MM.1S (cell line): Measurements from ENCODE around the gene PSMD1.

ENCODE experiments used
- DNase-seq: peaks from one replicate; pipeline ENCODE4 v3.0.0-alpha.2; 2015
- H2AFZ ChIP-seq: fragments of 300-600 bp; sonication (generic); 2 replicates; pipeline ENCODE4 v1.6.0; 2016; ENCODE audit warnings: antibody characterized with exemption, low read length
- H3F3A ChIP-seq: fragments of 300-600 bp; sonication (generic); 2 replicates; pipeline ENCODE4 v1.6.1; 2016; ENCODE audit warnings: mild to moderate bottlenecking, antibody characterized with exemption, low read length, moderate library complexity, mixed read lengths; ENCODE audit not compliant: insufficient read depth
- H3K27ac ChIP-seq: fragments of 300-600 bp; sonication (generic); 2 replicates; pipeline ENCODE4 v1.5.1; 2016; ENCODE audit warnings: mild to moderate bottlenecking, low read length
- H3K27me3 ChIP-seq: fragments of 300-600 bp; sonication (generic); replicated peaks from 2 replicates; pipeline ENCODE4 v1.6.0; 2016; ENCODE audit warnings: low read length; ENCODE audit not compliant: insufficient read depth
- H3K36me3 ChIP-seq: fragments of 300-600 bp; sonication (generic); replicated peaks from 2 replicates; pipeline ENCODE4 v1.6.1; 2016; ENCODE audit warnings: mild to moderate bottlenecking, low read length, mixed read lengths; ENCODE audit not compliant: insufficient read depth
- H3K4me1 ChIP-seq: fragments of 300-600 bp; sonication (generic); 2 replicates; pipeline ENCODE4 v1.6.1; 2016; ENCODE audit warnings: low read length, mixed read lengths
- H3K4me2 ChIP-seq: fragments of 300-600 bp; sonication (generic); 2 replicates; pipeline ENCODE4 v1.6.0; 2016; ENCODE audit warnings: low read depth, low read length
- H3K4me3 ChIP-seq: fragments of 300-600 bp; sonication (generic); 2 replicates; pipeline ENCODE4 v1.5.1; 2016; ENCODE audit warnings: low read length, mixed read lengths
- H3K79me2 ChIP-seq: fragments of 300-600 bp; sonication (generic); 2 replicates; pipeline ENCODE4 v1.6.1; 2016; ENCODE audit warnings: mixed run types, low read length, mixed read lengths
- H3K9ac ChIP-seq: fragments of 300-600 bp; sonication (generic); 2 replicates; pipeline ENCODE4 v1.6.1; 2016; ENCODE audit warnings: low read length, mixed read lengths
- H3K9me2 ChIP-seq: fragments of 300-600 bp; sonication (generic); replicated peaks from 2 replicates; pipeline ENCODE4 v1.6.1; 2016; ENCODE audit warnings: mild to moderate bottlenecking, low read length, mixed read lengths; ENCODE audit not compliant: insufficient read depth
- H3K9me3 ChIP-seq: fragments of 300-600 bp; sonication (generic); replicated peaks from 2 replicates; pipeline ENCODE4 v1.6.1; 2016; ENCODE audit warnings: mild to moderate bottlenecking, low read length, mixed read lengths; ENCODE audit not compliant: insufficient read depth
- H4K20me1 ChIP-seq: fragments of 300-600 bp; sonication (generic); 2 replicates; pipeline ENCODE4 v1.6.1; 2016; ENCODE audit warnings: mild to moderate bottlenecking, low read length, moderate library complexity, mixed read lengths; ENCODE audit not compliant: insufficient read depth
- EZH2 ChIP-seq: fragments of 300-600 bp; sonication (generic); optimal IDR thresholded peaks from 2 replicates; pipeline ENCODE3; 2017; ENCODE audit warnings: low read depth, mild to moderate bottlenecking, antibody characterized with exemption, low read length, mixed read lengths
- EZH2phosphoT487 ChIP-seq: fragments of 300-600 bp; sonication (generic); IDR thresholded peaks from 2 replicates; pipeline ENCODE4 v1.6.1; 2018; ENCODE audit warnings: antibody characterized with exemption, low read length
- TF ChIP-seq, protein P1 (sequence below): fragments of 300-600 bp; sonication (generic); IDR thresholded peaks from 2 replicates; pipeline ENCODE4 v1.5.1; 2016; ENCODE audit warnings: antibody characterized with exemption, low read length, mixed read lengths

PSMD1 gene

DNA sequence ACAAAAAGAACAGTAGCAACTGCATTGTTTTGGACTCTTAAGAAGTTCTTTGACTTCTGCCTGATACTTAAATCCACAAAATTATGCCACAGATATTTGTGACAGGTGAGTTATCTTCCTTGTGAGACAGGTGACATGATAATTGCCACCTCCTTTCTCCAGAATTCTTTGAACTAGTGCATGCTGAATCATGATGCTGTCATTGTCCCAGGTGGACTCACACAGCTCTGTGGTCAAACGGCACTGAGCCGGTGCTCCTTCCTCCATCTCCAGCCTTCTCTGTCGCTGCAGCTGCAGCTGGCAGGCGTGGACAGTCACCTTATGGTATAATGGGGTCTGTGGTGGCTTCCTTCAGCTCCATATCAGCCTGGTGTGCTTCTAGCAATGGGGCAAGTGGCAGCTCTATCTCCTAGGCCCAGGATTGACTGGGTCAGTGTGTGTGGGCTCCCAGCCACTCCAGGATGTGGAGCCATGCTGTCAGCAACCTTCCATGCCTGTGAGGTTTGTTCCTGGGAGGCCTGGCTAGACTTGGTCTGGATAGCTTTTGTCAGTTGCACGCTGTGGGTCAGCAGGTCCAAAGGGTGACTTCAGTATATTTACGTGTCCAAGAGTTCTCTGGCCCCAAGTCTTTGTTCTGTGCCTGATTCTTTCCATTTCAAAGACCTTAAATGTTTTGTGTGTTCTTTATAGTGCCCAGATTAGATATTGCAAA, 157.4 kb downstream of the PSMD1 start:
- H3K4me2 ChIP-seq, result no peak overlapping the region
- TF ChIP-seq EZH2phosphoT487 (no peak), EZH2 (no peak)
- TF ChIP-seq, protein P1, sequence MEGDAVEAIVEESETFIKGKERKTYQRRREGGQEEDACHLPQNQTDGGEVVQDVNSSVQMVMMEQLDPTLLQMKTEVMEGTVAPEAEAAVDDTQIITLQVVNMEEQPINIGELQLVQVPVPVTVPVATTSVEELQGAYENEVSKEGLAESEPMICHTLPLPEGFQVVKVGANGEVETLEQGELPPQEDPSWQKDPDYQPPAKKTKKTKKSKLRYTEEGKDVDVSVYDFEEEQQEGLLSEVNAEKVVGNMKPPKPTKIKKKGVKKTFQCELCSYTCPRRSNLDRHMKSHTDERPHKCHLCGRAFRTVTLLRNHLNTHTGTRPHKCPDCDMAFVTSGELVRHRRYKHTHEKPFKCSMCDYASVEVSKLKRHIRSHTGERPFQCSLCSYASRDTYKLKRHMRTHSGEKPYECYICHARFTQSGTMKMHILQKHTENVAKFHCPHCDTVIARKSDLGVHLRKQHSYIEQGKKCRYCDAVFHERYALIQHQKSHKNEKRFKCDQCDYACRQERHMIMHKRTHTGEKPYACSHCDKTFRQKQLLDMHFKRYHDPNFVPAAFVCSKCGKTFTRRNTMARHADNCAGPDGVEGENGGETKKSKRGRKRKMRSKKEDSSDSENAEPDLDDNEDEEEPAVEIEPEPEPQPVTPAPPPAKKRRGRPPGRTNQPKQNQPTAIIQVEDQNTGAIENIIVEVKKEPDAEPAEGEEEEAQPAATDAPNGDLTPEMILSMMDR, result no peak
- no peak for DNase-seq
- peaks cover 9% of the 10 kb centered on the region for H3K4me1 ChIP-seq
- no peak overlapping the region for H3K4me3 ChIP-seq
- H3K36me3 ChIP-seq, result no peaks in the 10 kb centered on the region
- H3K9me2 ChIP-seq, result no peaks in the 10 kb centered on the region
- H3K27ac ChIP-seq, result no peak overlapping the region
- no peak overlapping the region for H2AFZ ChIP-seq
- no peaks in the 10 kb centered on the region for H4K20me1 ChIP-seq
- no peaks in the 10 kb centered on the region for H3K9me3 ChIP-seq
- no peak overlapping the region for H3K9ac ChIP-seq
- no peaks in the 10 kb centered on the region for H3F3A ChIP-seq
- no peaks in the 10 kb centered on the region for H3K79me2 ChIP-seq
- no peaks in the 10 kb centered on the region for H3K27me3 ChIP-seq

DNA sequence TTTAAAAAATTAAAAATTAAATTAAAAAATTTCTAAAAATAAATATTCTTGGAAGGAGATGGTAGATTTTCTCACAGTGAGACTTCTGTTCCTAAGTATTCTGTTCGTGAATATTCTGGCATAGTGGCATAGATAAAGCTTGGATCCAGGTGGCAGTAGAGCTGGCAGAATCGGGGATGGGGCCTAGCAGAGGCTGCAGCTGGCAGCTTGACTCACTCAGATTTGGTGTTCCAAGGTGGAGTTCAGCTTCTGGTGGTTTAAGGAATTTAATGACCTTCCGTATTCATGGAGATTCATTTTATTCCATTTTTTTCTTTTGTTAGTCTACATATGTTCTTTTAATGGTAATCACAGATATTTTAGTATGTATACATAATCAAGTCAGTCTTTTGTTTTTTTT, 161.7 kb downstream of the PSMD1 start:
- Histone ChIP-seq H3F3A (peaks cover 11% of the 10 kb centered on the region), H3K36me3 (no peaks in the 10 kb centered on the region), H3K27me3 (no peaks in the 10 kb centered on the region), H3K9me3 (no peaks in the 10 kb centered on the region), H3K27ac (no peak overlapping the region), H2AFZ (no peak overlapping the region), H3K79me2 (no peaks in the 10 kb centered on the region), H3K4me2 (no peak overlapping the region), H3K4me3 (no peak overlapping the region), H3K9ac (no peak overlapping the region), H3K4me1 (peaks cover 11% of the 10 kb centered on the region), H4K20me1 (no peaks in the 10 kb centered on the region), H3K9me2 (no peaks in the 10 kb centered on the region)
- DNase-seq, result no peak
- TF ChIP-seq, protein P1, result no peak
- no peak for TF ChIP-seq EZH2phosphoT487
- TF ChIP-seq EZH2, result no peak

DNA sequence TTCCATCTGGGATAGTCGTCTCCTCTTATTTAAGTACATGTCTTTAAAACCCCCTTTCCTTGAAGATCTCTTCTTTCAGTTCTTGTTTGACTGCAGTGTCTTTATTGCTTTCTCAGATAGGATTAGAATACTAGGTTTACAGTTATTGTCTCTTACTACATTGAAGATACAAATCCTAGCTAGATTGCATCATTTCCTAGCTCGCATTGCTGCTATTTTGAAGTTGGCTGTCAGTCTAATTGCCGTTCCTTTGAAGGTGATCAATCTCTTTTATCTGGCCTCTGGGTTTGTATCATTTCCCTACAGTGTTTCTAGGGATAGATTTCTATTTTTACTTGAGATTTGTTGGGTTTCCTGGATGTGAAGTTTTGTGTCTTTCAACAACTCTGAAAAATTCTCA, 162.6 kb downstream of the PSMD1 start:
- Histone ChIP-seq H3K9me3 (no peaks in the 10 kb centered on the region), H3K36me3 (no peaks in the 10 kb centered on the region), H4K20me1 (no peaks in the 10 kb centered on the region), H3K9ac (no peak overlapping the region), H3K4me2 (no peak overlapping the region), H3K27me3 (no peaks in the 10 kb centered on the region), H3K4me1 (peaks cover 11% of the 10 kb centered on the region), H3K4me3 (no peak overlapping the region), H3K9me2 (no peaks in the 10 kb centered on the region), H3K79me2 (no peaks in the 10 kb centered on the region), H3F3A (peaks cover 11% of the 10 kb centered on the region), H3K27ac (no peak overlapping the region), H2AFZ (no peak overlapping the region)
- TF ChIP-seq EZH2phosphoT487 (no peak), EZH2 (no peak)
- TF ChIP-seq, protein P1, result no peak
- no peak for DNase-seq
